HepG2 (cell line): ENCODE results near the gene ARHGEF1. TPM values are rescaled to one million over a fixed set of nuclear protein-coding genes. Genes with fewer than 3 reads are reported as not detected.
A peak's percentile ranks its signal among the peaks of the same experiment; 100 is the strongest.

Experiments used
- ATAC-seq: fragments of 200-7000 bp; cut with Tn5 transposase; 3 replicates; pipeline ENCODE4 v1.9.1; 2020; ENCODE audit warnings: mild to moderate bottlenecking, moderate library complexity
- BruUV-seq: library from RNA; stranded (reverse); fragments of 400-500 nt; replicated peaks from 2 replicates; lab custom pipeline; 2021; lab: Mats Ljungman, UMichigan
- CTCF ChIA-PET: fragments of 300-600 bp; formaldehyde crosslinking; extraction: SDS; loops from one replicate; lab custom pipeline; 2021; ENCODE audit warnings: low total read pairs, inconsistent platforms, low intra/inter-chr PET ratio; lab: Yijun Ruan, JAX
- POLR2A ChIA-PET: fragments of 350-600 bp; sonication (Branson Sonifier 250); formaldehyde crosslinking; loops from one replicate; lab custom pipeline; 2020; ENCODE audit warnings: antibody characterized with exemption, inconsistent platforms; lab: Yijun Ruan, JAX
- DNase-seq: peaks from one replicate; pipeline ENCODE4 v3.0.0-alpha.2; 2015; ENCODE audit warnings: low spot score
- FAIRE-seq: peaks from 3 replicates; lab custom pipeline; 2011; peaks lifted over from hg19 to GRCh38; lab: Jason Lieb, UNC
- H2AFZ ChIP-seq: one replicate; pipeline ENCODE4 v1.6.1; 2011; ENCODE audit warnings: low read length, inconsistent platforms
- H3K27ac ChIP-seq: fragments of 300-600 bp; 3 replicates; pipeline ENCODE4 v1.8.0; 2011; ENCODE audit warnings: mixed run types, mild to moderate bottlenecking, mixed read lengths, low read length, inconsistent platforms; ENCODE audit not compliant: insufficient read depth; ENCODE audit errors: extremely low read length
- H3K27me3 ChIP-seq, 2 experiments: fragments of 200-600 bp in 1 of 2; 2 replicates in 1 of 2; 3 replicates in 1 of 2; pipeline versions ENCODE4 v1.6.0 to v1.8.0; 2011; ENCODE audit warnings: low read length in 2 of 2, mild to moderate bottlenecking in 2 of 2, moderate library complexity in 2 of 2, inconsistent platforms in 1 of 2; ENCODE audit not compliant: insufficient read depth in 2 of 2, control insufficient read depth in 1 of 2
- H3K36me3 ChIP-seq, 2 experiments: fragments of 200-600 bp in 1 of 2; replicated peaks in 1 of 2; 2 replicates in 1 of 2; 3 replicates in 1 of 2; pipeline versions ENCODE4 v1.5.1 to v1.8.0; 2011; ENCODE audit warnings: low read length in 2 of 2, inconsistent platforms in 1 of 2; ENCODE audit not compliant: insufficient read depth in 2 of 2, control insufficient read depth in 1 of 2
- H3K4me1 ChIP-seq: 2 replicates; pipeline ENCODE4 v1.5.1; 2012; ENCODE audit warnings: low read length, inconsistent platforms; ENCODE audit not compliant: insufficient read depth
- H3K4me2 ChIP-seq: 2 replicates; pipeline ENCODE4 v1.6.0; 2011; ENCODE audit warnings: low read depth, low read length, inconsistent platforms
- H3K4me3 ChIP-seq, 3 experiments: fragments of 200-600 bp in 1 of 3; sonication (generic), shearing (Covaris generic) in 1 of 3; replicated peaks in 1 of 3; 2 replicates each; pipeline ENCODE4 v1.5.1; 2011 to 2016; ENCODE audit warnings: low read length in 3 of 3, inconsistent platforms in 2 of 3, low read depth in 2 of 3, mild to moderate bottlenecking in 2 of 3, control low read depth in 1 of 3, mixed read lengths in 1 of 3; ENCODE audit not compliant: insufficient read depth in 1 of 3
- H3K79me2 ChIP-seq: one replicate; pipeline ENCODE4 v1.6.1; 2011; ENCODE audit warnings: low read length, inconsistent platforms; ENCODE audit not compliant: insufficient read depth
- H3K9ac ChIP-seq: 2 replicates; pipeline ENCODE4 v1.6.0; 2011; ENCODE audit warnings: mild to moderate bottlenecking, low read depth, low read length, inconsistent platforms; ENCODE audit not compliant: insufficient read depth
- H3K9me3 ChIP-seq: 2 replicates; pipeline ENCODE4 v1.5.1; 2012; ENCODE audit warnings: mild to moderate bottlenecking, low read length
- H4K20me1 ChIP-seq: 2 replicates; pipeline ENCODE4 v1.6.0; 2011; ENCODE audit warnings: inconsistent platforms, mild to moderate bottlenecking, low read length, moderate library complexity; ENCODE audit not compliant: insufficient read depth
- ATM ChIP-seq: fragments of 450-650 bp; IDR thresholded peaks from 2 replicates; pipeline ENCODE4 v1.7.1; 2017; ENCODE audit warnings: mild to moderate bottlenecking, borderline replicate concordance
- DNMT3B ChIP-seq: conservative IDR thresholded peaks from 2 replicates; pipeline ENCODE4 v1.6.1; 2016; ENCODE audit warnings: missing biosample characterization, control low read depth
- GZF1 ChIP-seq: sonication (generic); formaldehyde crosslinking; IDR thresholded peaks from 2 replicates; pipeline ENCODE4 v1.5.1; 2020; ENCODE audit warnings: mild to moderate bottlenecking, missing genetic modification reagents
- HNRNPL ChIP-seq: fragments of 200-400 bp; formaldehyde crosslinking; IDR thresholded peaks from 2 replicates; pipeline ENCODE4 v1.6.1; 2017; ENCODE audit warnings: mild to moderate bottlenecking, low read depth, low read length
- IRX3 ChIP-seq: sonication (generic); formaldehyde crosslinking; IDR thresholded peaks from 2 replicates; pipeline ENCODE4 v1.8.1; 2023; ENCODE audit warnings: mild to moderate bottlenecking, low read depth, missing genetic modification reagents, borderline replicate concordance
- KAT7 ChIP-seq: IDR thresholded peaks from 2 replicates; pipeline ENCODE4 v1.6.1; 2018; ENCODE audit warnings: borderline replicate concordance, missing compliant biosample characterization
- NAIF1 ChIP-seq: sonication (generic); formaldehyde crosslinking; IDR thresholded peaks from 2 replicates; pipeline ENCODE4 v1.5.0; 2020; ENCODE audit warnings: mild to moderate bottlenecking, missing genetic modification reagents, borderline replicate concordance
- PHF21A ChIP-seq: sonication (generic); formaldehyde crosslinking; IDR thresholded peaks from 2 replicates; pipeline ENCODE4 v1.5.0; 2020; ENCODE audit warnings: mild to moderate bottlenecking, missing genetic modification reagents
- POLR2A ChIP-seq, 2 experiments: IDR thresholded peaks; 2 replicates each; pipeline ENCODE4 v1.6.1; 2011; ENCODE audit warnings: low read depth in 2 of 2, low read length in 2 of 2, mild to moderate bottlenecking in 1 of 2, moderate library complexity in 1 of 2; ENCODE audit not compliant: insufficient read depth in 1 of 2
- RBFOX2 ChIP-seq: fragments of 200-400 bp; formaldehyde crosslinking; IDR thresholded peaks from 2 replicates; pipeline ENCODE4 v1.6.1; 2017; ENCODE audit warnings: low read depth, mild to moderate bottlenecking, low read length
- SALL1 ChIP-seq: sonication (generic); formaldehyde crosslinking; IDR thresholded peaks from 2 replicates; pipeline ENCODE4 v1.8.0; 2022; ENCODE audit warnings: mild to moderate bottlenecking, missing genetic modification reagents
- SIX1 ChIP-seq: sonication (generic); formaldehyde crosslinking; IDR thresholded peaks from 2 replicates; pipeline ENCODE4 v1.4.0; 2020; ENCODE audit warnings: missing genetic modification reagents, borderline replicate concordance
- SNRNP70 ChIP-seq: fragments of 200-400 bp; formaldehyde crosslinking; IDR thresholded peaks from 2 replicates; pipeline ENCODE4 v1.6.1; 2017; ENCODE audit warnings: mild to moderate bottlenecking, low read depth, low read length, moderate library complexity
- ZNF143 ChIP-seq: sonication (generic); formaldehyde crosslinking; IDR thresholded peaks from 2 replicates; pipeline ENCODE4 v1.4.0; 2020; ENCODE audit warnings: missing genetic modification reagents
- ZNF18 ChIP-seq: sonication (generic); formaldehyde crosslinking; IDR thresholded peaks from 2 replicates; pipeline ENCODE4 v1.8.0; 2022; ENCODE audit warnings: mild to moderate bottlenecking, missing genetic modification reagents; ENCODE audit not compliant: insufficient replicate concordance
- ZNF225 ChIP-seq: sonication (generic); formaldehyde crosslinking; IDR thresholded peaks from 2 replicates; pipeline ENCODE4 v1.4.0; 2020; ENCODE audit warnings: mild to moderate bottlenecking, missing genetic modification reagents
- ZNF253 ChIP-seq: sonication (generic); formaldehyde crosslinking; IDR thresholded peaks from 2 replicates; pipeline ENCODE4 v1.8.0; 2022; ENCODE audit warnings: mild to moderate bottlenecking, missing genetic modification reagents, borderline replicate concordance
- ZNF335 ChIP-seq: sonication (generic); formaldehyde crosslinking; IDR thresholded peaks from 2 replicates; pipeline ENCODE4 v1.4.0; 2020; ENCODE audit warnings: missing genetic modification reagents
- ZNF343 ChIP-seq: sonication (generic); formaldehyde crosslinking; IDR thresholded peaks from 2 replicates; pipeline ENCODE4 v1.4.0; 2020; ENCODE audit warnings: mild to moderate bottlenecking, missing genetic modification reagents
- ZNF44 ChIP-seq: sonication (generic); formaldehyde crosslinking; IDR thresholded peaks from 2 replicates; pipeline ENCODE4 v1.5.1; 2020; ENCODE audit warnings: mild to moderate bottlenecking, missing genetic modification reagents
- ZNF563 ChIP-seq: sonication (generic); formaldehyde crosslinking; IDR thresholded peaks from 2 replicates; pipeline ENCODE4 v1.8.0; 2022; ENCODE audit warnings: mild to moderate bottlenecking, moderate library complexity, missing genetic modification reagents
- ZNF761 ChIP-seq: sonication (generic); formaldehyde crosslinking; conservative IDR thresholded peaks from 2 replicates; pipeline ENCODE4 v1.4.0; 2020; ENCODE audit warnings: mild to moderate bottlenecking, missing genetic modification reagents
- ZNF768 ChIP-seq: sonication (generic); formaldehyde crosslinking; IDR thresholded peaks from 2 replicates; pipeline ENCODE4 v1.4.0; 2020; ENCODE audit warnings: missing genetic modification reagents
- ZNF816 ChIP-seq: sonication (generic); formaldehyde crosslinking; IDR thresholded peaks from 2 replicates; pipeline ENCODE4 v1.8.0; 2022; ENCODE audit warnings: missing genetic modification reagents, mild to moderate bottlenecking, borderline replicate concordance
- WGBS: methylation state at CpG from one replicate; pipeline ENCODE4 v1.1.6; 2017; ENCODE audit warnings: low lambda C conversion rate; 5-methylcytosine and 5-hydroxymethylcytosine counted together
- in situ Hi-C: cut with HindIII; loops from 2 replicates; pipeline ENCODE4 v1.10.0; 2017; ENCODE audit warnings: low pct_unique_long_range_greater_than_20kb; ENCODE audit not compliant: extremely low pct_ligation_motif_present
- intact Hi-C: fragments of 100-400 bp; cut with micrococcal nuclease; formaldehyde crosslinking; loops from one replicate; pipeline ENCODE4 v1.10.0; 2022; ENCODE audit not compliant: unreplicated experiment
- polyA plus RNA-seq, 8 experiments: library from polyadenylated mRNA; depleted of rRNA in 3 of 8; stranded (reverse) in 7 of 8; unstranded in 1 of 8; fragments of >200 nt; fragmentation: Illumina TruSeq in 4 of 8; extraction: Trizol in 4 of 8; gene quantifications; 2 replicates each; pipeline versions ENCODE4 v1.2.1 to v1.2.3, GENCODE V29; 2011 to 2016; ENCODE audit warnings: low read depth in 4 of 8, missing spikeins in 1 of 8, mixed read lengths in 1 of 8; ENCODE audit not compliant: insufficient read depth in 1 of 8
- total RNA-seq, 5 experiments: library from RNA; depleted of rRNA; stranded (reverse); fragments of >200 nt; fragmentation: Illumina TruSeq; extraction: Trizol; gene quantifications; 2 replicates each; pipeline ENCODE4 v1.2.3, GENCODE V29; 2016; ENCODE audit warnings: low read depth in 1 of 5
- TF ChIP-seq, protein P1 (sequence below), 2 experiments: fragments of 450-650 bp in 1 of 2; sonication (generic) in 1 of 2; formaldehyde crosslinking; IDR thresholded peaks; 2 replicates each; pipeline versions ENCODE4 v1.5.0 to v1.8.0; 2020 to 2022; ENCODE audit warnings: mild to moderate bottlenecking in 1 of 2, missing genetic modification reagents in 1 of 2

Gene ARHGEF1
- total and polyA plus RNA-seq, 2 of the 13 experiments (the other 11 are each of a cell fraction or from before 2014, with no cell fraction given): 33.7 to 34.7 TPM

GRCh38 chr19:41861116-41861768 is 21.7 kb upstream of the ARHGEF1 start:
- CTCF ChIA-PET: no interaction called here
- Histone ChIP-seq H3K27me3 (peaks cover 0 to 4% of the 10 kb centered on the region in 2 experiments; a peak in 1 of 5 replicates), H3K27ac (peak overlapping the region; percentile 84), H3K79me2 (peaks cover 58% of the 10 kb centered on the region), H3K9ac (peak overlapping the region; percentile 99), H3K9me3 (no peaks in the 10 kb centered on the region), H4K20me1 (peaks cover 51% of the 10 kb centered on the region), H3K36me3 (peaks cover 24 to 49% of the 10 kb centered on the region in 2 experiments), H2AFZ (no peak overlapping the region), H3K4me2 (peak overlapping the region; percentile 87), H3K4me1 (peaks cover 56% of the 10 kb centered on the region), H3K4me3 (peak overlapping the region; percentile 85 to 99 (median 95))
- in situ Hi-C loops (no loop called here), intact Hi-C loops (no loop called here)
- POLR2A ChIA-PET: interaction anchor here (1.4 to 3.6 kb wide), 6 partner anchors 10 to 422 kb away, joined by 3 to 72 read pairs (median 24); partner anchors contain the start of genes DMAC2 and RABAC1
- ATAC-seq (no peak), FAIRE-seq (peak; percentile 4), DNase-seq (no peak)
- WGBS: 22% methylated on average over 4 of the region's 9 CpGs
- BruUV-seq: TSS peak; percentile 51
- TF ChIP-seq DNMT3B (CRISPR knock-in tag): no peak
- TF ChIP-seq, protein P1, sequence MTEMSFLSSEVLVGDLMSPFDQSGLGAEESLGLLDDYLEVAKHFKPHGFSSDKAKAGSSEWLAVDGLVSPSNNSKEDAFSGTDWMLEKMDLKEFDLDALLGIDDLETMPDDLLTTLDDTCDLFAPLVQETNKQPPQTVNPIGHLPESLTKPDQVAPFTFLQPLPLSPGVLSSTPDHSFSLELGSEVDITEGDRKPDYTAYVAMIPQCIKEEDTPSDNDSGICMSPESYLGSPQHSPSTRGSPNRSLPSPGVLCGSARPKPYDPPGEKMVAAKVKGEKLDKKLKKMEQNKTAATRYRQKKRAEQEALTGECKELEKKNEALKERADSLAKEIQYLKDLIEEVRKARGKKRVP (CRISPR knock-in tag; IDR thresholded peaks at IDR 0.05): 0 out of 4 replicates have a peak, but pooled peaks of 1 of the 2 experiments have one; percentile 6
- TF ChIP-seq ZNF253 (CRISPR knock-in tag): no peak
- peak; percentile 47; the same call in 1 of the 2 replicates for TF ChIP-seq ZNF768 (CRISPR knock-in tag)
- TF ChIP-seq ZNF816 (CRISPR knock-in tag): no peak
- TF ChIP-seq ZNF563 (CRISPR knock-in tag): no peak
- no peak for TF ChIP-seq NAIF1
- no peak for TF ChIP-seq ATM
- no peak for TF ChIP-seq IRX3 (CRISPR knock-in tag)
- TF ChIP-seq KAT7 (CRISPR knock-in tag): 0 out of 2 replicates have a peak, but pooled peaks have one; percentile 14
- TF ChIP-seq PHF21A: no peak
- 0 out of 2 replicates have a peak, but pooled peaks have one; percentile 1 for TF ChIP-seq HNRNPL
- no peak for TF ChIP-seq ZNF761
- TF ChIP-seq SNRNP70: no peak
- TF ChIP-seq ZNF335 (CRISPR knock-in tag): no peak
- TF ChIP-seq ZNF44 (CRISPR knock-in tag): no peak
- no peak for TF ChIP-seq ZNF143
- TF ChIP-seq GZF1 (CRISPR knock-in tag): no peak
- TF ChIP-seq SALL1 (CRISPR knock-in tag): no peak
- no peak for TF ChIP-seq SIX1 (CRISPR knock-in tag)
- TF ChIP-seq ZNF343 (CRISPR knock-in tag): 0 out of 2 replicates have a peak, but pooled peaks have one; percentile 34
- 0 out of 2 replicates have a peak, but pooled peaks have one; percentile 40 for TF ChIP-seq RBFOX2
- peak; percentile 7; the same call in 1 of the 2 replicates for TF ChIP-seq ZNF225 (CRISPR knock-in tag)
- no peak for TF ChIP-seq ZNF18 (CRISPR knock-in tag)
- peak; percentile 7 to 9; a peak in 1 of 4 replicates for TF ChIP-seq POLR2A (IDR thresholded peaks at IDR 0.05; ENCODE audit: insufficient read depth in 1 of 2, low read depth in 2 of 2, low read length in 2 of 2)
